ENCODE data around the gene THAP7. TPM values are rescaled to one million over a fixed set of nuclear protein-coding genes. Genes with fewer than 3 reads are reported as not detected.

Gene THAP7
- total RNA-seq, 1 donor from 2014 or later, result 17.8 TPM

- H3K27me3 ChIP-seq (ENCODE audit: low read depth), result no peaks in the 10 kb centered on the region
- intact Hi-C loops (cut with micrococcal nuclease), result no loop called here
- TF ChIP-seq CTCF (IDR thresholded peaks at IDR 0.05; ENCODE audit: borderline replicate concordance), result no peak
- H3K9me3 ChIP-seq (replicated peaks), result no peaks in the 10 kb centered on the region
- no peak overlapping the region for H3K27ac ChIP-seq (replicated peaks)
- H3K4me3 ChIP-seq, result no peak overlapping the region
- peaks cover 14% of the 10 kb centered on the region for H3K4me1 ChIP-seq
- DNase-seq, result no peak
- H3K36me3 ChIP-seq, result peaks cover 81% of the 10 kb centered on the region
These were observed 6.4 kb downstream of the THAP7 start for GRCh38 chr22:20995329-20996030.

GRCh38 chr22:20994902-20995241 is 7.0 kb downstream of the THAP7 start:
- DNase-seq, result no peak
- no peak overlapping the region for H3K4me3 ChIP-seq
- intact Hi-C loops (cut with micrococcal nuclease), result no loop called here
- peaks cover 76% of the 10 kb centered on the region for H3K36me3 ChIP-seq
- no peaks in the 10 kb centered on the region for H3K9me3 ChIP-seq (replicated peaks)
- peaks cover 8% of the 10 kb centered on the region for H3K4me1 ChIP-seq
- no peaks in the 10 kb centered on the region for H3K27me3 ChIP-seq (ENCODE audit: low read depth)
- H3K27ac ChIP-seq (replicated peaks), result no peak overlapping the region
- no peak for TF ChIP-seq CTCF (IDR thresholded peaks at IDR 0.05; ENCODE audit: borderline replicate concordance)

GRCh38 chr22:20994128-20994901 is 7.6 kb downstream of the THAP7 start:
- Histone ChIP-seq H3K4me1 (peaks cover 2% of the 10 kb centered on the region), H3K36me3 (peaks cover 70% of the 10 kb centered on the region), H3K27me3 (ENCODE audit: low read depth) (no peaks in the 10 kb centered on the region), H3K9me3 (replicated peaks) (no peaks in the 10 kb centered on the region), H3K4me3 (no peak overlapping the region), H3K27ac (replicated peaks) (no peak overlapping the region)
- TF ChIP-seq CTCF (IDR thresholded peaks at IDR 0.05; ENCODE audit: borderline replicate concordance), result no peak
- intact Hi-C loops (cut with micrococcal nuclease), result no loop called here
- DNase-seq, result no peak

GRCh38 chr22:20993304-20994127 is 8.4 kb downstream of the THAP7 start:
- Histone ChIP-seq H3K4me3 (no peak overlapping the region), H3K4me1 (no peaks in the 10 kb centered on the region), H3K27me3 (ENCODE audit: low read depth) (no peaks in the 10 kb centered on the region), H3K27ac (replicated peaks) (no peak overlapping the region), H3K9me3 (replicated peaks) (no peaks in the 10 kb centered on the region), H3K36me3 (peaks cover 65% of the 10 kb centered on the region)
- DNase-seq, result no peak
- intact Hi-C loops (cut with micrococcal nuclease), result no loop called here
- no peak for TF ChIP-seq CTCF (IDR thresholded peaks at IDR 0.05; ENCODE audit: borderline replicate concordance)

GRCh38 chr22:20992456-20993303 is 9.2 kb downstream of the THAP7 start:
- no peak for DNase-seq
- intact Hi-C loops (cut with micrococcal nuclease), result no loop called here
- Histone ChIP-seq H3K27me3 (ENCODE audit: low read depth) (no peaks in the 10 kb centered on the region), H3K9me3 (replicated peaks) (no peaks in the 10 kb centered on the region), H3K27ac (replicated peaks) (no peak overlapping the region), H3K4me1 (no peaks in the 10 kb centered on the region), H3K4me3 (no peak overlapping the region), H3K36me3 (peaks cover 64% of the 10 kb centered on the region)
- TF ChIP-seq CTCF (IDR thresholded peaks at IDR 0.05; ENCODE audit: borderline replicate concordance), result no peak
